B cell (primary cell): Measurements from ENCODE around the gene ENOX1.

Source experiments
- CTCF ChIP-seq: fragments of 200-600 bp; IDR thresholded peaks from one replicate; pipeline ENCODE4 v1.8.0; 2022; ENCODE audit warnings: antibody characterized with exemption, mild to moderate bottlenecking
- EZH2 ChIP-seq: IDR thresholded peaks from 2 replicates; pipeline ENCODE4 v1.6.1; 2012; ENCODE audit warnings: borderline replicate concordance, low read depth, mild to moderate bottlenecking, moderate library complexity, low read length; ENCODE audit not compliant: insufficient read depth, poor library complexity, severe bottlenecking

DNA sequence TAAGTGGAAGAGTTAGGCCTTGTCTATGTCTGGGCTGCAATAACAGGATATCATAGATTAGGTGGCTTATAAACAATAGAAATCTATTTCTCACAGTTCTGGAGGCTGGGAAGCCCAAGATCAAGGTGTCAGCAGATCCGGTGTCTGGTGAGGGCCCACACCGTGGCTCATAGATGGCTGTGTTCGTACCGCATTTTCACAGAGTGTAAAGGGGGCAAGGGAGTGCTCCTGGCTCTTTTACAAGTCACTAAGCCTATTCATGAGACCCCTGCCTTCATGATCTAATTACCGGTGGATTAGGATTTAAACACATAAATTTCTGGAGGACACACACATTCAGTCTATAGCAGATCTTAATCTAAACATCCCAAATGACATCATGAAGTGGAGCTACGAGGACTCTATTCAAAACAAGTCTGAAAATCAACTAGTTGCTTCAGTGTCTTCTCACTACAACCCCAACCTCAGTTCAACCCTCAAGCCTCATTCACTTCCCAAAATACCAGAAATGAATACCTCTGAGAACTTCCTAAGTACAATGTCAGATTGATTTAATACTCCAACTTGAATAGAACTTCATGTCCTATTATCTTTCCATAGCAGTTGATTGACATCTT lies 23.5 kb downstream of the ENOX1 start:
- TF ChIP-seq CTCF: no peak
- no peak for TF ChIP-seq EZH2
